Jurkat, Clone E6-1 (cell line): Measurements from ENCODE around the gene DHRS13.
"Not testable (repeated sequence)": the region's sequence is repeated elsewhere in the genome, so short reads cannot be mapped to it uniquely, and the experiment has no call there.

Experiments
- DNase-seq: peaks from one replicate; pipeline ENCODE4 v3.0.0-alpha.2; 2011; ENCODE audit warnings: low read depth, low spot score
- H3K4me3 ChIP-seq: 2 replicates; pipeline ENCODE4 v1.5.1; 2011; ENCODE audit warnings: mild to moderate bottlenecking, low read length, control low read depth, moderate library complexity

Gene DHRS13

DNA sequence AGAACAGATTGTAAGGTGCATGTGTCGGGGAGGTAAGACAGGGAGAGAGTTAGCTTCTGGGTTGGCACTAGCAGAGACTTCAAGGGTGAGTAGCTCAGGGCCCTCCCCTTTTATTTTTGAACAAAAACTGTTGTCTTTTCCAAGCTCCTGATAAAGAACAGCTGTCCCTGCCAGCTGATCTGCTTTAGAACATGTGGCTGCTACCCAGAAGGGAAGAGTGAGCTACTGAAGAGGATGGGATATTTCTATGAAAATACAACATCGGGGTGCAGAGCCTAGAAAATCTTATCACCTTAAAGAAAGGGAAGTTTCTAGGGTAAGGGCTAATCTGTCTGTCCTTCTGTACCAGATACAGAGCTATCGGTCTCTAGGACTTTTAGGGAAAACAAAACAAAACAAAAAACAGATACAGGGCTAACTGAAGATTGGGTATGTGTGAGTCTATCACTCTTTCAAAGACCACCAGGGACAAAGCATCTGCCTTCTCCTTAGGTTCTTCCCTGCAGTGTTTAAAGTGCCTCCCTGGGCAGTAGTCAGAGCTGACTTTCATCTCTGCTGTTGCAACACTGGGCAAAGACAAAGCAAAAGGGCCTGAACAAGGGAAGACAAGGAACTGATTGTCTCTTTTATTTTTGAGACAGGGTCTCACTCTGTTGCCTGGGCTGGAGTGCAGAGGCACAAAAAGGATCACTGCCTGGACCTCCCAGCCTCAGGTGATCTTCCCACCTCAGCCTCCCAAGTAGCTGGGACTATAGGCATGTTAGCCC lies 5.0 kb upstream of the DHRS13 start:
- no peak overlapping the region for H3K4me3 ChIP-seq
- no peak for DNase-seq

DNA sequence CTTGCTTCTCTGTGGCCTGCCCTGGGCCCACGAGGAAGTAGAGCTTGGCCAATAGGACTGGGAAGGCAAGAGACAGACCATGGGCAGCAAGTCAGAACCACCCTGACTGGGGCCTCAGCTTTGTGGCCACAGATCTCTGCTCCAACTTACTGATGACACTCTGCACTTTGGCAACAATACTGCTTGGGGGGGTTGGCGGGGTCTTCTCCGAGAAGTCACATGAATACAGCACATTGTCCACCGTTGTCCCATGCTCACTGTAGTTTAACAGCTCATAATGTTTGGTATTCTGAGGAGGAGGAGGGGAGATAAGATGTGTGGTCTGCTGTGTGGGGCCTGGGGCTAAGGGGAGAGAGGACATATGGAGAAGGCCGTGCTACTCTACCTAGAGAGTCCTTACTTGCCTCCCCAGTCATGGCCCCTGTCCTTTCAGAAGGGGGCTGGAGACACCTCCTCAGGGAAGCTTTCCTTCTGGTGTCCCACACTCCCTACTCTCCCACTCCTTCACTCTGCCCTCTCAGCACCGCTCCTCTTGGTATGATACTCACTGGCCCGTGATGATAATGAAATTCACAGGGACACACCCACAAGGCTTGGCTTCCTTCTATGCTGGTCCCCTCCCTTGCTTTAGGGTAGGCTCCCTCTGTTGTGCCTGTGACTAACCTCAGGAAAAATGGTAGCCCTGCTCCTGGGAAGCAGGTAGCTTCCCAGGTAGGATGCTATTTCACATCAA lies 4.0 kb upstream of the DHRS13 start:
- no peak for DNase-seq

DNA sequence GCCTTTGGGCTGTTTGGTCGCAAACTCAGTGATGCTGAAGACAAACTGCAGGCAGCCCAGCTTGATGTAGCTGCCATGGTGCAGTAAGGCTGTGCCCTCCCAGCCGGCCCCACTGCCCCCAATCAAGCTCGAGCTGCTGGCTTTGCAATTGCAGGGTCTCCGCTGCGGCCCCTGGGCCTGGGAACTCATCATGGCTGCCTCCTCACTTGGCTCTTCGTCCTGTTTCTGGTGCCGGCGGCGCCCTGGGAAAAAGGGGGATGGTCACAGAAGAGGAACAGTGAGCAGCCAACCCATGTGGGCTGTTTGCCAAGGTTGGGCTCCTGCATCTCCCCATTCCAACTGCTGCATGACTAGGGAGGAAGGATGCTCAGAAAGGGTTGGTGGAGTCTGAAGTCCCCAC lies 3.4 kb upstream of the DHRS13 start:
- no peak overlapping the region for H3K4me3 ChIP-seq
- no peak for DNase-seq

More for the DNA sequence above, 4.0 kb upstream of the DHRS13 start:
- H3K4me3 ChIP-seq: no peak overlapping the region

DNA sequence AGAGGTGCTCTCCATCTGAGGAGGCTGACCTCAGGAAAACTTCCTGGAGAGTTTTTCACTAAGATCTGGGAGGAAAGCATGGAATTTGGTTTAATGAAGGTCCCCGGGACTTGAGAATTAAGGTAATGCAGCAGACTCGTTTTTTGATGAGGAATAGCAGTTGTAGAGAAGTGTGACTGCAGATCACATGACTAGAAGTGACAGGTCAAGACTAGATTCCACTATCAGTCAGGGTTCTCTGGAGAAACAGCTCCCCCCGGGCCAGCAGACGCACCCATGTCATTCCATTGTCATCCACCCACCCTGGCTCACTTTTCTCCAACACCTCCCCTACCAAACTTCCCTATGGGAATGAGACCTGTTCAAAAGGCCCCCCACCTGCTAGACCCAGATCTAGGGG lies 1.9 kb upstream of the DHRS13 start:
- no peak for DNase-seq
- no peak overlapping the region for H3K4me3 ChIP-seq

DNA sequence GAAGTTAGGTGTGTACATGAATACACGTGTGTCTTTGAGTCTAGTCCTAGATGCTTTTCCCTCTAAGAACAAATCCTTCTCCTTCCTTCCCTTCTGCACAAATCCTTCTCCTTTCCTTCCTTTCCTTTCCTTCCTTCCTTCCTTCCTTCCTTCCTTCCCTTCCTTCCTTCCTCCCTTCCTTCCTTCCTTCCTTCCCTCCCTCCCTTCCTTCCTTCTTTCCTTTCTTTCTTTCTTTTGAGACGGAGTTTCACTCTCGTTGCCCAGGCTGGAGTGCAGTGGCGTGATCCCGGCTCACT lies 615 bp upstream of the DHRS13 start:
- not testable (repeated sequence) for DNase-seq, H3K4me3 ChIP-seq

DNA sequence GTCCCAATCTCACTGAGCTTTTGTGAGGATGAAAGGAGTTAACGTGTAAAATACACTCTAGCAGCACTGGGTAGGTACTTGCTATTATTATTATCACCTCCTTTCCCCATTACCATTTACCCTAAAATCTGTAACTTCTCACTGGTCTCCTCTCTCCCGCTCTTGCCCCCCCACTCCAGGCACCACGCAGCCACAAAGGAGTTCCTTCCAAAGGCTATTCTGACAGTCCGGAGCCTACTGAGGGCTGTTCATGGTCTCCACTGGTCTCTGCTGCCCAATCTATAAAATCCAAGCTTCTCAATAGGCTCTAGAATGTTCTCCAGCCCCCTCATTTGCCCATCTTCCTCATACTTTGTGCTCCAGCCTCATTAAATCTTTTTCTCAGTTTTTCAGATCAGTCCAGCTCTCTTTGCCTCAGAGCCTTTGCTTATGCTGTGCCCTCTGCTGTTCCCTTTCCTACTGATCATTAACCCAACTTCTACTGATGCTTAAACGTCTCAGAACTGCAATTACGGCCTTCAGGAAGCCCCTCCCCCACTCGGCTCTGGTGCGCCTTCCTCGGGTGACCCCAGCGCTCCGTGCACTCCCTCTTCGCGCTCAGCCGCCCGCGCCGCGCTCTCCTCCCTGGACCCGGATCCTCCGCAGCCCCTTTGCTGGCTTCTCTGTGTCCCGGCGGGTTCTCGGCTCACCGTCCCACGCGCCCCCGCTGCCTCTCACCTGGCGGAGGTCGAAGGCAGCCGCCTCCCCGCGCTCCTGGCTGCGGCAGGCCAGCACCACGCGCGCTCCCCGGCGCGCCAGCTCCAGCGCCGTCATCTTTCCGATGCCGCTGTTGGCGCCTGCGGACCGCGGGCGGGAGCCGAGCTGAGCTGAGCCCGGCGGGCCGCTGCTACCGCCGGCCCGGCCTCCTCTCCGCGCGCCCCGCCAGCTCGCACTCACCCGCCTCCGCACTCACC lies 737 bp downstream of the DHRS13 start:
- peak overlapping the region; percentile 79 for H3K4me3 ChIP-seq
- peak; percentile 41 for DNase-seq

DNA sequence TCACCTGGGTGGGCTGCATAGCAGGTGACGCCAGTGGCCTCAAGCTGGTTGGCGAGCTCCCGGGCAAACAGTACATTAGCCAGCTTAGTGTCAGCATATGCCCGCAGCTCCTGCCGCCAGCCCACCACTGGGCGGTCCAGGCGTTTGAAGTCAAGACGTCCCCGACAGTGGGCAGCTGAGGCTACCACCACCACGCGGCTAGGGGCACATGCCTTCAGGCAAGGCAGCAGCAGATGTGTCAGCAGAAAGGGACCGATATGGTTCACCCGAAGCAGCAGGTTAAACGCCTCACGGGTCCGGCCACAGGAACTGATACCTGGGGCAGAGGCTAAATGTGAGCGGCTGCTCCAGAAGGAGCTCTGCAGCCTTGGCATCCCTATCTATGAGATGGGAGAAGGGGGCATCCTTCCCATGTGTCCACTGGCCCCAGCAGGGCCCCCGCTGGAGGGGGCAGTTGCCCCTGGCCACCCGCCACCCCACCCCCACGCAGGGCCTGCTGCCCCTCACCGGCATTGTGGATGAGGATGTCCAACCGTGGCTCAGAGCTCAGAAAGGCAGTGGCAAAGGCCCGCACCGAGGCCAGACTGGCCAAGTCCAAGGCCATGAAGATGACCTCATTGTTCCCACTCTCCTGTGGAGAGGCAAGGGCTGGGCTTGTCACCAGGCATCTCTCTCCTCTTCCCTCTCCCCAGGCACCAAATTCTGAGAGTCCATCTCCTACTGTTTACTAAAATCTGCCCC lies 1.7 kb downstream of the DHRS13 start:
- DNase-seq: no peak
- peak overlapping the region; percentile 79 for H3K4me3 ChIP-seq

DNA sequence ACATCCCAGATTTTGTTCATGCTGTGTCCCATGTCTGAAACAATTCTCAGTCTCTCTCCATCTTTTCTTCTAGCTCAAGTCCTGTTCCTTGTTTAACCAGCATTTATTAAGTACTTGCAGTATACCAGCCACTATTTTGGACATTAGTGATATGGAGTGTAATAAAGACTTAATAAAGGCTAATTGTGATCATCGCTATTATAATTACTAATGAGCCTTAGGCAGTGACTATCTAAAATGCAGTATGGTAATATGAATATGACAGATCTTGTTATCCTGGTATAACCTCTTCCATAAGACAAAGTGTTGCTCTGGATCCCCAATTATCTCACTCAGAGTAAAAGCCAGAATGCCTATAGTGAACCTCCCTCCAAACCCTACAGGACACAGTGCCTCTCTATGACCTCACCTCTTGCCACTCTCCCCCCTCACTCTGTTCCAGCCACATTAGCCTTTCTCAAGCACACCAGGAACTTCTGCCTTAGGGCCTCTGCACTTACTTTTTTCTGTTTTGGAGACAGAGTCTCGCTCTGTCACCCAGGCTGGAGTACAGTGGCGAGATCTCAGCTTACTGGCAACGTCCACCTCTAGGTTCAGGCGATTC lies 3.6 kb downstream of the DHRS13 start:
- no peak overlapping the region for H3K4me3 ChIP-seq
- DNase-seq: no peak

DNA sequence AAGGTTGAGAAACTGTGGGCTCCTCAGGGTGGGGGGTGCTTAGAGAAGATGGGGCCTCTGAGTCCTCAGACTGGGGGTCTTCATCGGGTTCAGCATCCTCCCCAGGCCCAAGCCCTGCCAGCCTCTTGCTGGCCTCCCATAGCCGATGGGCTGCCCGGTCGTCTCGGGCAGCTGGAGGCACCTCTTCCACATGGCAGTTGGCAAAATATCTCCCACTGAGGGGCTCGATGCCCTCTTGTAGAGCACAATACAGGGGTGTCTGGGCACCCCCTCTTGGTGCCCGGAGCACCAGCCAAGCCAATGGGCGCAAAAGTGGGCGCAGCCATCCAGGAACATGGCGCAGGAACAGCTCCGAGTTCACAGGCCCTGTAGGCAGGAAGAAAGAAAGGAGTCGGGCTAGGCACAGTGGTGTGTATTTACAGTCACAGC lies 4.3 kb downstream of the DHRS13 start:
- no peak overlapping the region for H3K4me3 ChIP-seq
- no peak for DNase-seq

DNA sequence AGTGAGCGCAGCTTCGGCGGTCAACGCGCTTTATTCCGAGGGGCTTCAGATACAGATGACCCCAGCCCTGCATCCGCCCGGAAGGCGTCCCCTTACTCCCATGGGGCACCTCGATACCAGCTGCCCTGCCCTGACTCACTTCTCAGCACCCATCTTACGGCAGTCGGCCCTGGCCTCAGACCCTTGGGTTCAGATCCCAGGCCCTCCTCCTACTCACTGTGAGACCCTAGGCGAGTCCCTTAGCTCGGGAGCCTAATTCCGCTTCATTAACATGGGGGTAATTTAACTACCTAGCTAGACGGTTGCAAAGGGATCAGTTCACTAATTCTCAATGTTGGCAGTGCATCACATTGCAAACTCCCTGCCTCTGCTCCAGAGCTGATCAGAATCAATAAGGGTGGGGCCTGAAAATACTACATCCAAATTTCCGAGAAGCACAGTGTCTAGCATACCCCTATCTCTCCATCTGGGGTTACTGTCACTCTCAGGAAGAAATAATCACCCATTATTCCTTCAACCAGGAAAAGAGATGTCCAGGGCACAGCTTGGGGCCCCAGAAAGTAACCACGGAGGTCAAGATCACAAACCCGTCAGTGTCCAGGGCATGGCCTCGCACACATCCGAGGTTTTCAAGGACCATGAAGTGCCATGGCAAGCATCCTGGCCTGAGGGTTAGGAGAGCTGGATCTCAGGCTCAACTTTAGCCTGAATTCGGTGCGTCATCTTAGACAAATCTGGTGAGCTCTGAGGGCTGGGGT lies 4.9 kb downstream of the DHRS13 start:
- DNase-seq: no peak
- H3K4me3 ChIP-seq: peak overlapping the region; percentile 77

DNA sequence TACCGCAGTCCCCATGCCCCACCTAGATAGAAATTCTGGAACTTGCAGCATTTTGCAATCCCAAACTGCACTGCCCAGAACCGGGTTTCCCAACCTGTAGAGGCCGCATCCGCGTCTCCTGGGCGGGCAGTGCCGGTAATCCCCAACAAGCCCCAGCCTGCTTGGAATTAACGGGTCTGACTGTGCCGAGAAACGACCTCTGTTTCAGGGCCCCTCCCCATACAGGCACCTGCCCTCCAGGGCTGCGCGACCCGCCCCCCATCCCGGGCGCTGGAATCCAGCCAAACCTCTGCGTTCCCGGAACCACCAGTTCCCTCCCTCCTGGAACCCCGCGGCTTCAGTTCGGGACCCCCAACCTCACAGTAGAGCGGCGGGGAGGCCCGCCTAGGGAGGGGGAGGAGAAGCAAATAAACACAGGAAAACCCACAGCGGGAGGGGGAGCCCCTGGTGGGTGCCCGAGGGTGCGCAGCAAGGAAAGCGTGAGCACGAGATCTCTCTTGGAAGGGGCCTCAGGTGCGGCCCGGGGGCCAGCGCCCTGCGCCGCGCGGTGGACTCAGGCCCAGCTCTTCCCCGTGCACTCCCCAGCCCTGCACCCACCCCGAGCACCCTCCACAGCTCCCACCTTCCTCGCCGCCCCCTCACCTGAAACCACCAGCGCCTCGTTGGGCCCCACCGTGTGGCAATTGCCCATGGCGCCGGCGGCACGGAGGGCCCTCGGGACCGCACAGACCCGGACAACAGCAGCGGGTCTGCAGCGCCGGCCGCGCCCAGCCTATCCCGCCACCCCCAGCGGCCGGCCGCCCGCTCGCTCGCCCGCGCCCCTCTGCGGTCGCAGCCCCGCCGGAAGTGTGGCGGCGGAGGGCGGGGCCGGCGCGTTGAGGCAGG lies 5.8 kb downstream of the DHRS13 start, which contains the start of gene FLOT2:
Gene FLOT2 (minus strand): TSS at position 850 of the 885 bp plus-strand sequence. CDS start 159 bp downstream, at position 691.
- peak within 1 kb of the TSS; percentile 77 for H3K4me3 ChIP-seq
- peak; percentile 34 for DNase-seq

DNA sequence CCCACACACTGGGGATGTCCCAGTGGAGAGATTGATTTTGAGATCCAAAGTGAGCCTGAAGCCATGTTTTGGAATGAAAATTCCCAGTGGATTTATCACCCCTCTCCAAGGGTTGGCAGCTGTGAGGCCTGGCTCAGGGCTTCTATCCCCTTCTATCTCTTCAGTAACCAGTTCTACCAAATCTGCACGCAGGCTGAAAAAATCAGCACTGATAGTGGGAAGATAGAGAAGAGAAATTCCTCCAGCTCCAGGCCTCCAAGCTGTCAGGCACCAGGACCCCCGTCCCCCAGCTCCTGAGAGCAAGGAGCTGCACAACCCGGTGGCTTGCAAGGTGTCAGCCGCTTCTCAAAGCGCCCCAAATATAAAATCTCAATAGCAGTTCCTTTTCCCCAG lies 6.4 kb downstream of the DHRS13 start:
- H3K4me3 ChIP-seq: peak overlapping the region; percentile 77
- DNase-seq: no peak

DNA sequence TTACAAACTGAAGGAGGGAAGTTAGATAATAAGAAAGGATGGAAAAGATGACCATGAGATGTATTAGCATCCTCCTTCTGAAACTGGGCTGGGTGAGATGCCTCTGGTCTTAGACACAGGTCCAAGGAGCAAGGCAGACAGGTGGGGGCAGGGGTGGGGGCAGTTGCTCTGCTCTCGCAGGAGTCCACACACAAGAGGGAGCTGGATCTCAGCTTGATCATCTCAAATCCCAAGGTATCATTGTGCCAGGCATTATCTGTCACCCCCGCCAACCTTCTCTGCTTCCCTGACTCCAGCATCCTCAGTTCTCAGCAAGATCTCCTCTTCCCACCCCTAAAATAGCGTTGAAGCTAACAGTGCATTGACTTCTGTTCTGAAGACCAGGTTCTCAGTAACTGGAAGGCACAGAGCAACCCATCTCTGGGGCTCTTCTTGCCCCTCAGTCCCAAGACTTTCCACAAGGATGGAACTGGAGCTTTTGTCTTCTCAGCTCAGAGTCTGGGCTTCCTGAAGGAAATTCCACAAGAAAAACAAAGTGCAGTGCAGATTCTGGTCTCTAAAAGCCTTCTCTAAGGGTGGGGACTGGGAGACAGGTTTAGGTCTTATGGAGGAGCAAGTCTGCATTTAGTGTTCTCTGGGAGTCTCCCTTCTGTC lies 7.0 kb downstream of the DHRS13 start:
- DNase-seq: no peak
- H3K4me3 ChIP-seq: no peak overlapping the region; the same call in 1 of the 2 replicates

DNA sequence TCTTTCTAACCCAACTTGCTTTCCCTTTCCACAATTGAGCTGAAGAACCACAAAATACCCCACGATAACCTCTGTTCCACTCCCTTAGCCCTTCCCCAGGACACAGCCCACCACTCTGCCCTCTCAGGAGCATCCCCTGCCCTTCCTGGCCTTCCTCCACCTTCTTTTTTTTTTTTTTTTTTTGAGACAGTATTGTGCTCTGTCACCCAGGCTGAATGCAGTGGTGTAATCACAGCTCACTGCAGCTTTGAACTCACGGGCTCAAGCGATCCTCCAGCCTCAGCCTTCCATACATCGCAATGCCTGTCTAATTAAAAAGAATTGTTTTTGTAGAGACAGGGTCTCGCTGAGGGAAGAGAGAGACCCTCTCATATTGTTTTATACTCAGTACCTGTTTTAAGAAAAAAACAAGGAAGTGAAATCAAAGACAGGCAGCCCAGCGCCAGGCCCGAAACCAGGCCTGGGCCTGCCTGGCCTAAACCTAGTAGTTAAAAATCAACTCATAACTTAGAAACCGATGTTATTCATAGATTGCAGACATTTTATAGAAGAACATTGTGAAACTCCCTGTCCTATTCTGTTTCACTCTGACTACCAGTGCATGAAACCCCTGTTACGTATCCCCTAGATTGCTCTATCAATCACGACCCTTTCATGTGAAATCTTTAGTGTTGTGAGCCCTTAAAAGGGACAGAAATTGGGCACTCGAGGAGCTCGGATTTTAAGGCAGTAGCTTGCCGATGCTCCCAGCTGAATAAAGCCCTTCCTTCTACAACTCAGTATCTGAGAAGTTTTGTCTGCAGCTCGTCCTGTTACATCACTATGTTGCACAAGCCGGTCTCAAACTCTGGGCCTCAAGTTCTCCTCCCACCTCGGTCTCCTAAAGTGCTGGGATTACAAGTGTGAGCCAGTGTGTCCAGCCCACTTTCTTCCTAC lies 9.4 kb downstream of the DHRS13 start:
- not testable (repeated sequence) for DNase-seq

DNA sequence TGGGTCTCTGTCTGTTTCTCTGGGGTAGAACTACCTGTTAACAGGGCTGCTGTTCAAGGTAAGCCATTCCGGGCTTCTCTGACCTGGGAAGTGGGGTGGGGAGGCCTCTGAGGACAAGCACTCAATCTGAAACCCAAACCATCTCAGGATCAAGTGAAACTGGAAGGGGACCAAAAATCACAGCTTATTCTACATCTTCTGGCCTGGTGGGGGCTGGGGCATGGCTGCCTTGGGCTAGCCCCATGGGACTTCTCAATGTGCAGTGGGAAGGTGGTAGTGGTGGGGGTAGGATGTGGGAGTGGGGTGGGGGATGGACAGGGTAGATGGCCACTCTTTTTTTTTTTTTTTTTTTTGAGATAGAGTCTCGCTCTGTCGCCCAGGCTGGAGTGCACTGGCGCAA lies 10.9 kb downstream of the DHRS13 start:
- no peak for DNase-seq
- H3K4me3 ChIP-seq: no peak overlapping the region

More for the DNA sequence above, 9.4 kb downstream of the DHRS13 start:
- not testable (repeated sequence) for H3K4me3 ChIP-seq
